Measurements from ENCODE around the gene ARHGAP25.

GRCh38 chr2:68700560-68700959, 34.1 kb upstream of the ARHGAP25 start:
- TF ChIP-seq CTCF (conservative IDR thresholded peaks at IDR 0.05; ENCODE audit: low read depth, low read length): no peak
- TF ChIP-seq EZH2 (IDR thresholded peaks at IDR 0.05; ENCODE audit: borderline replicate concordance, low read depth, low read length, poor library complexity, severe bottlenecking): no peak

Measured in A673 (cell line).